NCI-H146 (cell line): Measurements from ENCODE around the gene GABRQ.

Experiments
- DNase-seq: peaks from one replicate; lab custom pipeline; 2025; lab: John Stamatoyannopoulos, UW

GABRQ gene

GRCh38 chrX:152637649-152638442 is at the start of gene GABRQ:
Gene GABRQ (plus strand): TSS chrX:152637895. CDS start chrX:152638203, 308 bp downstream.
- DNase-seq, result peak; percentile 84

- no peak for DNase-seq
Observed at GRCh38 chrX:152588206-152588605, 49.5 kb upstream of the GABRQ start.

GRCh38 chrX:152600853-152601633 is 36.7 kb upstream of the GABRQ start:
- DNase-seq, result no peak

- no peak for DNase-seq
Observed at GRCh38 chrX:152601848-152602616, 35.7 kb upstream of the GABRQ start.

- no peak for DNase-seq
Observed at GRCh38 chrX:152614791-152615190, 22.9 kb upstream of the GABRQ start.

- no peak for DNase-seq
Observed at GRCh38 chrX:152619897-152620296, 17.8 kb upstream of the GABRQ start.

- no peak for DNase-seq
Observed at GRCh38 chrX:152632445-152633097, 5.1 kb upstream of the GABRQ start.

GRCh38 chrX:152635941-152636340 is 1.8 kb upstream of the GABRQ start:
- peak; percentile 44 for DNase-seq

GRCh38 chrX:152638443-152638904 is 779 bp downstream of the GABRQ start:
- no peak for DNase-seq

- no peak for DNase-seq
Observed at GRCh38 chrX:152639426-152639825, 1.7 kb downstream of the GABRQ start.

- DNase-seq, result no peak
Observed at GRCh38 chrX:152640034-152640818, 2.5 kb downstream of the GABRQ start.

GRCh38 chrX:152641256-152641875 is 3.7 kb downstream of the GABRQ start:
- no peak for DNase-seq

- no peak for DNase-seq
Observed at GRCh38 chrX:152641996-152642395, 4.3 kb downstream of the GABRQ start.

GRCh38 chrX:152642931-152643564 is 5.4 kb downstream of the GABRQ start:
- no peak for DNase-seq

GRCh38 chrX:152646961-152647360 is 9.3 kb downstream of the GABRQ start:
- DNase-seq, result no peak

- DNase-seq, result no peak
Observed at GRCh38 chrX:152647978-152648377, 10.3 kb downstream of the GABRQ start.

GRCh38 chrX:152652060-152652459 is 14.4 kb downstream of the GABRQ start:
- no peak for DNase-seq

- DNase-seq, result no peak
Observed at GRCh38 chrX:152652467-152652866, 14.8 kb downstream of the GABRQ start.

- no peak for DNase-seq
Observed at GRCh38 chrX:152656087-152656486, 18.4 kb downstream of the GABRQ start.

GRCh38 chrX:152656890-152657289 is 19.2 kb downstream of the GABRQ start:
- no peak for DNase-seq
